Measurements from ENCODE around the gene RCAN1. TPM values are rescaled to one million over a fixed set of nuclear protein-coding genes. Genes with fewer than 3 reads are reported as not detected.

RCAN1 gene
- total RNA-seq, 1 donor from 2014 or later, result 30.9 TPM

DNA sequence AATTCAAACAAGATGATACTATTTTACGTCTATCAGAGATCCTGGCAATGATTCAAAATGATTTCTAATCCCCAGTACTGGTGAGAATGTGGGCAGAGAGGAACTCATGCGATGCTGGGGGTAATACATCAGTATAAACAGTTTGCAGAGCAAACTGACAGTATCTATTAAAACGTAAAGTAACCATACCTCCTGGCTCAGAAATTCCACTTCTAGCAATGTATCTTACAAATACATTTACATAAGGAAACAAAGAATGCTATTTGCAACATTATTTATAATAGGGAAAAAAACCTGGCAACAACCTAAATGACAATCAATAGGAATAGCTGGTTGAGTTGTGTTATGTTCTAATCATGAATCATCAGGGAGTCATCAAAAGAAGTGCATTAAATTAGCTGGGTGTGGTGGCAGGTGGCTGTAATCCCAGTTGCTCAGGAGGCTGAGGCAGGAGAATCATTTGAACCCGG lies 15.9 kb downstream of the RCAN1 start:
- no peak for DNase-seq (ENCODE audit: low spot score)

DNA sequence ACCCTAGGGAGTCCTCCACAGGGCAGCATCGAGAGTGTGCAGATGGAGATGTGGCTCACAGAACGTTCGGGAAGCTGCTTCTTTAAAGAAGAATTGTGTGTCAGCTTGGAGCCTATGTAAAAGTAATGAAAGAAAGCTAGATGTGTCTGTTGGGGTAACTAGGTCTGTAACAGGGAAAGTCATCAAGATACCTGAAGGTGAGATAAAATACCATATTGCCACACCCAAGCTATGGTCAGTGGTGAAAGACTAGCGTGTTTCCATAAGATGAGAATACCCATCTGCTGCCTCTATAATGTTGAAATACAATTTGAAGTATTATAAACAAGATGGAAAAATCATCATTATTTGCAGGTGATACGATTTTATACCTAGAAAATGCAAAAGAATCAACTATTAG lies 17.5 kb downstream of the RCAN1 start:
- DNase-seq (ENCODE audit: low spot score), result no peak

DNA sequence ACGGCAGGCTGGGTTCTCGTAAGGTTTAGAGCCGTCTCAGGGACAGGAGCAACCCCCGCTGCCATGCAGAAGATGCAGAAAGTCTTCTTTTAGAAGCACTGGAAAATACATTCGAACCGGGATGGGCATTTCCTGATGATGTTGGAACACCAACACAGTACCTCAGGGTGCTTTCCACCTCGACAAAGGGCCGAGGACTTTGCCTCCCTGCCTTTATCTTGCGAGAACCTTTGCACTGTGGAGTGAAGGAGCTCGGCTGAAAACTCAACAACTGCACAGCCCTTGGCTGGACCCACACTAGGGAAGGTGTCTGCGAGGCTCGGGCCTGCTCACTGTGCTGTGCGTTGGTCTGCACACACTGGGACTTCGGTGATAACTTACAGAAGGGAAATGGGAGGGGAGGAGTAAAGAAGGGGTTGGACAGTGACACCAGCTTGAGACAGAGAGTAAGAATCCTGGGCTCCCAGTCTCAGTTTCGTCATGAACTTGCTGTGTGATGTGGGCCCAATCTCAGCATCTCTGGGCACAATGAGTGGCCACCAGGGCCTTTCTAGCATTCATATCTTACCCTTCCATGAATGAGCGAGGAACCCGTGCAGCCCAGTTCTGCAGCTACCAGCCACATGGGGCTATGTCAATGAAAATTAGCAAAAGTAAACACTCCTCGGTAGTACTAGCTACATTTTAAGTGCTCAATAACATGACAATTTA lies 18.2 kb downstream of the RCAN1 start:
- DNase-seq (ENCODE audit: low spot score), result no peak

DNA sequence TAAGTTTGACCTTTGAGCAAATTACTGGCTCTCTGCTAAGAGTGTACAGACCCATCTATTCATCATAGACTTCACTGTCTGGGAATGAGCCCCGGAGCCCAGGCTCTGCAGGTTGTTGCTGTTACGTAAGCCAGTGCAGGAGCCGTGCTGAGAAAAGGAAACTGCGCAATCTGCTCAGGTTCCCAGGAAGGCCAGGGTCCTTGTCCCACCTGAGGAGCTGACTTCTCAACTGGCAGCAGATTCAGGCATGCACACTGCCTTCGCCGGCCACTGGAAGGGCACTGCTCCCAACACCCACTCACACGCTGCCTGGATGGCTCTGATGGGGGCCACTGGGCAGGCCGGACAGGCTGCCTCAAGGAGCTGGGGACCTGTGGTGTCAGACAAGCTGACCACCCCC lies 19.5 kb downstream of the RCAN1 start:
- no peak for DNase-seq (ENCODE audit: low spot score)

DNA sequence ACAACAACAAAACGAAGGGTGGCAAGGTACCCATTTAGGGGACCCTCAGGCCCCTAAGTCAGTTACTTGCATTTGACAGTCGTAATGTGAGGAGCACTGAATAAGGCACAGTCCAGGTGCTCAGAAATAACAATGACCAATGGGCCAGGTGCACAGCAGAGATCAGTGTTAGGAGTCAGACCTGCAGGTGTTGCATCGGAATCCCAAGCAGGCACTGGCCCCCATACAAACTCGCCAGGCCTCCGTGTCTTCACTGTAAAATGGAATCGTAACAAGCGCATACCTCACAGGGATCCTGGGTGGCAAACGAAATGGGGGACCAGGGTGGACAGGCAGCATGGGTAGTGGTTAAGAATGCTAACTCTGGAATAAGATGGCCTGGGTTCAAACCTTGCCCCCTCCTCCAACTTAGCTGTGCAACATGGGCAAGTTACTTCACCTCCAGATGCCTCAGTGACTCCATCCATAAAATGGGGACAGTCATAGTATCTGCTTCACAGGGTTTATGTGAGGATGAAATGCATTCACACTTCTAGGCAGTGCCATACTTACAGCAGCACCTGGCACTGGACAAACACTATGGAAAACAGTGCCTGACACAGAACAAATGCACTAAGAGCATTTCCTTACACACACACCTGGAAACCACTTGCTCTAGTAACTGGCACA lies 20.2 kb downstream of the RCAN1 start:
- no peak for DNase-seq (ENCODE audit: low spot score)

DNA sequence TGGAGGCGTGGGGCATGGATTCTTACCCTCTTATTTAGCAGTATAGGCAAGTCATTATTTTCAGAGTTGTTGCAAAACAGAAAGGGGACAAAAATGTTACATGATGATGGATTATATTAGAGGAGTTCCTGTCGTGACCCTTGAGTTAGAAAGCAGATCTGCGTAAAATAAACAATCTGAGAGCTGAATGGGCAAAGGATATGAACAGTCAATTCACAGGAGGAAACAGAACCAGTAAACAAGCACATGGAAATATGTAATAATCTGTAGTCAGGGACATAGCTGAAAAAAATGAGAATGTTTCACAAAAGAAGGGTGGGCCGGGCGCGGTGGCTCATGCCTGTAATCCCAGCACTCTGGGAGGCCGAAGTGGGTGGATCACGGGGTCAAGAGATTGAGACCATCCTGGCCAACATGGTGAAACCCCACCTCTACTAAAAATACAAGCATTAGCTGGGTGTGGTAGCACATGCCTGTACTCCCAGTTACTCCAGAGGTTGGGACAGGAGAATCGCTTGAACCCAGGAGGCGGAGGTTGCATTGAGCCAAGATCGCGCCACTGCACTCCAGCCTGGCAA lies 20.9 kb downstream of the RCAN1 start:
- no peak for DNase-seq (ENCODE audit: low spot score)

DNA sequence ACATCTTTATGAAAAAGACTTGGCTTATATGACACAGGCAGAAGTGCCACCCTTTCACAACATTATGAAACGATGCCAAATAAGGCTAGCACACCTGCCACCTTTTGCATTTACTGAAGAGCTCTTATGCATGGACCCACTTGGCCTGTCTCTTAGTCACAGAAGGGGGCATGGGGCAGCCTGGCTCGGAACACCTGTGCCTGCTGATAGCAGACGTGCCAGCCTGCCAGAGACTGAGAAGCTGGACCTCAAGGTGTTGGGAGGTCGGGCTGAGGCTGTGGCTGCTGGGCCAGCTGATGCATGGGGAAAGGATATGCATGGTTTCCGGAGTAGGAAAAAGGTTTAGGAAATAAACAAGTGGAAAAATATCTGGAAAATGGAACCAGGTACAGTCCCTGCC lies 21.5 kb downstream of the RCAN1 start:
- no peak for DNase-seq (ENCODE audit: low spot score)

DNA sequence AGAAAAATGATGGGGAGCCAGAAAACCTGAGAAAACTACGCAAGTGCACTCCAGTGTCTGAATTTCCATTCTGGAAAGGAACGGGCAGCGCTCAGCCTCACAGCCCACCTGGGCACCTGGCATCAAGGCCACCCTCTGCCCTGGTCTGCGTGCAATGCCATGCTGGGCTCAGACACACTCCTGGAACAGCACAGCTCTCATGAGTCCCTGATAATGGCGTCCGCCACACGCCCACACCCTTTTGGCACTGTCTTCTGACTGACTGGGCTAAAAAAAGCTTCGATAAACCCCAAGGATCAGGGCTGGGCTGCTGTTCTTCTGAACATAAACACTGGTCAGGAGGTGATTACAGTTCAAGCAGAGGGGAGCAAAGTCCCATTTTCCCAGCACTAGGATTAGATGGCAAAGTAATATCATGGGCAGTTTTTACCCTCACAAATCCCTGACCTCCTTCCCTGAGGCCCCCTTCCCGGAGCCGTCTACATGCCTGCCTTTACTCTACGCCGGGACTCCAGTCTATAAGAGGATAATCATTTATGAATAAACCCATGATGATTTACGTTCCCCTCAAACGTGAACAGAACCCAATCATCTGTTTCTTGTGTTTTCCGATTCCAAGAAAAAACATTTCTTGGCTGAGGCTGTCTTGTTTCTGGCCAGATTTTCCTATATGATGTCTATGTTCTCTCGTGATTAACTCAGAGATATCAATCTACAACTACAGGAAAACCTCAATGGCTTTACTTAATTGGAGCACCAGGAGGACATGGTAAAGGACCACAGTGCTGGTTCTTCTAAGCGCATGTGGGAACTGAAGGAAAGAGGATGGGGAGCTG lies 22.6 kb downstream of the RCAN1 start:
- peak; percentile 61 for DNase-seq (ENCODE audit: low spot score)

DNA sequence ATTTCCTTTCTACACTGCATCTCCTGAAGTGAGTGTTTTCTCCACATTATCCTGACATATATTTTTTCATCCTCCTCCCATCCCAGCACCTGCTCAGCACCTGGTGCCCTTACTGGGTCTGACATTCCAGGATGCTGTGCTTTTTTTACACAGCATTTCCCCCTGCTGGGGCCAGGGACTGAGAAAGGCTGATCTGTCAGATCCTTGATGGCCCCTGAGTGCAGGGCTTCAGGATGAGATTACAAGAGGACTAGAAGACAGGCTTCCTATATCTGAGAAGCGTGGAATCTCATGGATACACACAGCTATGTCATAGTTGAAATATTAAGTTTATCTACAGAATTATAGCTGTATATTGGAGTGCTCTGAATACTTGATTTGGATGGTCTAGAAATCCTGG lies 24.4 kb downstream of the RCAN1 start:
- no peak for DNase-seq (ENCODE audit: low spot score)

DNA sequence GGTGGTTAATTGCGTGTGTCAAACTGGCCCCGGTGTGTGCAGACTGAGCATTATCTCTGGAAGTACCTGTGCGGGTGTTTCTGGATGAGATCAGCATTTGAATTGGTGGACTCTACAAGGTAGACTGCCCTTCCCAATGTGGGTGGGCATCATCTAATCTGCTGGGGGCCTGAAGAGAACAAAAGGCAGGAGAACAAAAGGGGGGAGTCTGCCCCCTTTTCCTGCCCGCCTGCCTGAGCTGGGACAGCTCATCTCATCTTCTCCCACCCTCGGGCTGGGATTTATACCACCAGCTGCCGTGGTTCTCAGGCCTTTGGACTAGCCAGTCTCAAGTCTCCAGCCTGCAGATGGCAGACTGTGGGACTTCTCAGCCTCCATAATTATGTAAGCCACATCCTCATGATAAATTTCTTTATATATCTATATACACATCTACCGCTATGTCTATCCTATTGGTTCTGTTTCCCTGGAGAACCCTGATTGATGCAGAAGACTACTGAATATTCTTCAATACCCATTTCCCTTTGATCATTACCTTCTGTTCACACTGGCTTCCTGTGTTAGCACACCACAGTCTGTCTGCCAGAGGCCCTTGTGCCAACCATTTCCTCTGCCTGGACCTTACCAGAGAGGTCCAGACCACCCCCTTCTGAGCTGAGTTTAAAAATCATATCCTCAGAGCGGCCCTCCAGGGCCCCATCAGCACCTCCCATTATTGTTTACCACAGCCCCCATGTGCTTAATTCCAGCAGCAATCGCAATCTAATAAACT lies 25.2 kb downstream of the RCAN1 start:
- no peak for DNase-seq (ENCODE audit: low spot score)

DNA sequence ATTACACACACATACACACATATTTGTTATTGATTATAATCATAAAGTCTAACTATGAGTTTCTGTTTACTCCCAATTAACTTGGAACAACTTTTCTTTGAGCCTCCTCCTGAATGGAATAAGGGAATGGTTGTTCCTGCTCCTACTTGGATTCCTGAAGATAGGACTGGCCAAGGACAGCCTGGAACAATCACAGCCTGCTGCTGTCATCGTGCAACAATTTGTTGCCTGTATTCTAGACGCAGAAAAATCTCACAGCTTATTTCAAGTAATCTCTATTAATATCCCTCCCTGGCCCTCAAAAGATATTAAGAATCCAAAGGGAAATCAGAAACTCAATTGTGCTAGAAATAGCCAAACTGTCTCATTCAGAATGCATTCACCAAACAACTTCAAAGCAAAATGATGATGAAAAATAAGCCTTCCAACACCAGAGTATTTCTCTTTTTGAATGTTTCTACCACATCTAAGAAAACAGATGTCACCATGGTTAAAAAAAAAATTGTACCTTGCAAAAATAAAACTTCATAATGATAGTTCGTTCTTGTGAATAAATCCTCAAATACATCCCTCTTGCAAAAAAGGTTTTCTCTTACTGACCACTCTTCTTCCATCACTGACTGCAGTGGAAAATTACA lies 30.9 kb downstream of the RCAN1 start:
- no peak for DNase-seq (ENCODE audit: low spot score)

DNA sequence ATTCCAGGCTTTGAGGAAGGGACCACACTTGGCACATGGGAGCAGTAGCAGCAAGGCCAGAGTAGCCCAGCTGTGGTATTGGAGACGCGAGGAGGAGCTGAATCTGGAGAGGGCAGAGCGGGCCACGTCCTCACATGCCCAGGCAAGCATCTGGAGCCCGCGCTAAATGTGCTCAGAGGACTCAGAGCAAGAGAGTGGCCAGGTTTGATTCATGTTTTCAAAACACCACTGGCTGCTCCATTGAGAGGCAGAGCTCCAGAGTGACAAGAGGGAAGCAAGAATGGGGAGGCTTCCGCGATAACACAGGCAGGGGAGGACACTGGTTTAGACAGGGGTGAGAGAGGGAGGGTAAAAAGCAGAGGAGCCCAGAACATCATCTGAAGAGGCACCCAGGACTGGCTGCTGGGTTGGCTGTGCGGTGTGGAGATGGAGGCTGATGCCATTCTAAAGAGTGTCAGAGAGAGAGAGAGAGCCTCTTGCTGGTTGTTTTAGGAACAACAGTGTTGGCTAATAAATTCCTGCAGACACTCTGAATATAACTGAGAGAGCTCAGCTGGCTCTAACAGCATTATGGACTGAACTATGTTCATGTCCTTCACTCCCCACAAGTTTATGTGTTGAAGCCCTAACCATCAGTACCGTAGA lies 32.3 kb downstream of the RCAN1 start:
- DNase-seq (ENCODE audit: low spot score), result no peak

DNA sequence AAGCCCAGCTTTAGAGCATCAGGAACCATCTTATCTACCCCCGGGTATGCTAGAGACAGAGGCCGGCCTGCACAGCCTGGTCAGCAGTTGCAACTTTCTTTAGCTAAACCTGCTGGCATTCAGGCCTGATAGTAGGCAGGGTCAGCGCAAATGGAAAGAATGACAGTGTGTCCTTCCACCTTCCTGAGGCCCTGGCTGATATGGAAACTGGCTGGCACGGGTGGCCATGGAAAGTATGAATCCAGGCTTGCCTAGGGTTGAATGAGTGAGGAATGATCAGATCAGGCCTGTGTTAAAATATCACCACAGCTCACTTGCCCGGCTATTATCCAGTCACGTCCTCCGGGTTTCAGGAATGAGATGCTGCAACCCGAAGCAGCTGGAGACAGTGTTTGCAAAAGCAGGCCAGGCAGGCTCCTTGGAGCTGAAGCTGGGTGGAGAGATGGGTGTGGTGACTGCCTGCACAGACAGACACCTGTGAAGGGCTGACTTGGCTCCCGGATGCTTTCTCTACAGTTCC lies 34.7 kb downstream of the RCAN1 start:
- DNase-seq (ENCODE audit: low spot score), result no peak

DNA sequence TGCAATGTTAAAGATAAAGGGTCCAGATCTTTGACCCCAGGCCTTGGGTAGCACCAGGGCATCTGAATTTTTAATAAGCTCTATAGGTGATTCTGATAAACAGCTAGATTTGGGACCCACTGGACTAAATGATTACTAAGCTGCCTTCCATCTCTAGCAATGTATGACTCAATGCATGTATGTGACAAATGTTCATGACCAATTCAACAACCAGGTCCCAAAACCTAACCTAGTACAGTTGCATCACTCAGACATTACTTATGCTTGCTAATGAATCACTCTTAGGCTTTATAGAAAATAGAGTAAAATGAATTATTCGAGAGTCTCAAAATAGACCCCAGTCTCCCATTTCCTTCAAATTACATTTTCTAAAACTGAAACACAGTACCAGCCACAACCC lies 35.5 kb downstream of the RCAN1 start:
- DNase-seq (ENCODE audit: low spot score), result no peak

DNA sequence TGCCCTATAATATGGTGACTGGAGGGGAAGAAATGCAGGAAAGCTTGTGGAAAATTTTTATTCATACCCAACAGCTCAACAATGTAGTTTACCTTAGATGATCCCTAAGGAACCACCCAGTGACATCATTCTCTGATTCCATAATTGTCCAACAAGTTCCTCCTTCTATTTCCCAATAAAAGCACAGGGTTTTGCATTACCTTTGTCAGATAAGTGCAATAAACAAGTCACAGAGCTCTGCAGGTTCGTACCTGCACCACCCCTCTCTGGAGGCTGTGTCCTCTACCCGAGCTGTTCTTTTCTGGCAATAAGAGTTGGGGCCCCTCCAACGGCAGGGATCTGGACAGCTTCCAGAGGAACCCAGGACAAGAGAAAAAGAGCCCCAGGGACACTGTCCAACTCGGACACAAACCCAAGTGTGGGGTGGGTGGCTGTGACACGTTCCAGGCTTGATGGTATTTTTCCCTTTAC lies 38.8 kb downstream of the RCAN1 start:
- DNase-seq (ENCODE audit: low spot score), result no peak

DNA sequence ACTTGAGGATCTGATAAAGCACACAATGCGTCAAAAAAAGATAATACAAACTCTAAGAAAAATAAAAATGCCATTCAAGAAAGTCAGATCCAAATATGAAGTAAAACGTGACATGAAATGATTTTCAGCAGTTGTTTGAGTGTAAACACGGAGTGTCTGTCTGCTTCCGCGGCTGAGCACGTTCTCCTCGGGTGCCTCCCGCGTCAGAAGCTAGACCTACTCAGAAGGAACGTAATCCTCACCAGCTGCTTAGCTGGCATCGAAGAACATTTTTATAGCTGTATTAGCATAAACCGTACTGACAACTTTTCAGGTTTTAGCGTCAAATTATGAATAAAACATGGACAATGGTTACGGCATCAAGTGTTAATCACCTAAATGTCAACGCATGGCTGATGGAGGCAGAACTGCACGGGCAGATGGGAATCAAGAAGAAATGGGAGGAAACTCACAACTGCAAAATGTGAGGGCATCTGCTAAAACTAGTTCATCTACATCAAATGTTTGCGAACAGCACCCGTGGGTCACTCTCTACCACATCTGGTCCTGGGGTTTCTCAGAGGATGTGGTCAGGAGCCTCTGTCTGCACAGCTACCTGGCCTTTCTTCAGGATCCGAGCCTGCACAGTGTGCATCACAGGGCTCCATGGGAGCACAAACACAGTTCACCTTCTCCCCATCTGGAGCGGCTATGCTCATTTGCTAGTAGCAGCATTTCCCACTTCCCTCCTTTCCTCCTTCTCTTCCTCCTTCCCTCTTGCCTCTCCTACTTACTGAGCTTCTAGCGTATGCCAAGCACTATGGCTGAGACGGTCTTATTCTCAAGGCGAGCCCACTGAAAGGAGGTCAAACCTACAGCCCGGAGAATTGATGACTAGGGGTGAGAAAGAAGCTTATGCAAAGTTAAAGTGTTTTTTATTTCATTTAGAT lies 40.0 kb downstream of the RCAN1 start:
- DNase-seq (ENCODE audit: low spot score), result no peak

DNA sequence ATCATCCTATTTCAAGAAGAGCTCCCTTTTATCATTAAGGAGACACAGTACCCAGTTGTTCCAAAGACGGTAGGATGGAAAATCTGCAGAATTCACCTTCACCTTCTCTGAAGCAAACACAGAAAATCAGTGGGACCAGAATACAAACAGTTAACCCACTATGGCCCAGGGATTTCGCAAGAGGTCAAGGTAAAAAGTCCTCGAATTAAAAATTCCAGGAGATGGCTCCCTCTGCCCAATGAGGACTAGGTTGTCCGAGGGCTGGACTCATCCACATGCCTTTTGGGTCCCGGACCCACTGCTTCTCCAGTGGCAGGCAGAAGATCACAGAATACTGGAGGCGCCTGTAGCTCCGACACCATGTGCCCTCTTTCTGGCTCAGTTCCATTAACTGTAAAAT lies 42.9 kb downstream of the RCAN1 start:
- DNase-seq (ENCODE audit: low spot score), result no peak

DNA sequence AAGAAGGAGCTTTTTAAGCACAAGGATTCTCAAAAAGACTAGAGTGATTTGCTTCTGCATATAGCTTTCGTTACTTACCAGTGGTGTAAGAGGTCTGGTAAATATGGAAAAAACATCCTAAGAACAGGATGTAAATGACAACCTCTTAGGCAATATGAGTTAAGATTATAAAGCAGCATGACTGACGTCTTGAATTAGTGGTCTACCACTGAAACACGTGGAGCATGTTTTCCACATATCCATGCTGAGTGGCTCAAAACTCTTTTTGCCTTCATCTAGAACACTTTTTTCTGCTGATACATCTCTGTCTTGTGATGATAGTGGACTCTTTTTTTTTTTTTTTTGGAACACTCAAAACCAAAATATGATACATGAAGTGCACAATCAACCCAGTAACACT lies 44.6 kb downstream of the RCAN1 start:
- DNase-seq (ENCODE audit: low spot score), result no peak

DNA sequence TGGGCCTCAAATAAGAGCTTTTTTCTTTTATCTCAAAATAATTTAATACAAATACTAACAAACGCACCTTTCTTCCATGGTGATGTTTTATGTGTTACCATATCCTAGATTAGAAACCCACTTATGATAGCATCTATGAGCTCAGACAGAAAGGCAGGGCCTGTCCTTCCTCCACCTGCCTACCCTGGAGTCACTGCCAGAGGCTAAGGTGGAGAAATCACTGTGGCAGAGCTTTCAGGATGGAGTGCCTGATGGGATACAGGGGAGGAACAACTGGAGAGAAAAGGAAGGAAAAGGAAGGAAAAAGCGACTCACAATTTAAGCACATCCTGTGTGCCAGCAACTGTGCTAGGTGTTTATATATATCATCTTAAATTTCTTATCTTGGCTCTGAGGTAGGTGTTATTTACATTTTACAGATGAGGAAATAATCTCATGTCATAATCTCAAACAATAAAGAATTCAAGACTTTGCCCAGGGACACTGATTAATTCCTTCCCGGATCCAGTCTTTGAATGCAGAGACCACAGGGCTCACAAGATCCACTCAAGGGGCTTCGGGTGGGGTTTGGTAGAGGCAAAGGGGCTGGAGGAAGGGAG lies 45.4 kb downstream of the RCAN1 start:
- DNase-seq (ENCODE audit: low spot score), result no peak

Measured in mucosa of gallbladder (tissue), 1 donor.